PC-3 (cell line): Measurements from ENCODE around the gene ZBTB22. TPM values are rescaled to one million over a fixed set of nuclear protein-coding genes. Genes with fewer than 3 reads are reported as not detected.

Experiments used
- ATAC-seq: fragments of 200-7000 bp; cut with Tn5 transposase; 2 replicates; pipeline ENCODE4 v1.9.1; 2020; ENCODE audit warnings: mild to moderate bottlenecking, moderate library complexity
- BruUV-seq: library from RNA; stranded (reverse); fragments of 400-500 nt; replicated peaks from 2 replicates; lab custom pipeline; 2021; lab: Mats Ljungman, UMichigan
- CTCF ChIA-PET: fragments of 300-600 bp; sonication (Branson Sonifier 250); formaldehyde crosslinking; loops from one replicate; lab custom pipeline; 2022; ENCODE audit warnings: antibody characterized with exemption; lab: Charles Lee
- POLR2A ChIA-PET: fragments of 300-600 bp; sonication (Branson Sonifier 250); formaldehyde crosslinking; loops from one replicate; lab custom pipeline; 2022; ENCODE audit warnings: antibody characterized with exemption; ENCODE audit not compliant: unreplicated experiment; lab: Charles Lee
- DNase-seq: peaks from one replicate; pipeline ENCODE4 v3.0.0-alpha.2; 2015
- H2AFZ ChIP-seq: fragments of 300-600 bp; sonication (generic); 2 replicates; pipeline ENCODE4 v1.6.0; 2016; ENCODE audit warnings: antibody characterized with exemption, low read length
- H3F3A ChIP-seq: fragments of 300-600 bp; sonication (generic); one replicate; pipeline ENCODE4 v1.6.0; 2017; ENCODE audit warnings: antibody characterized with exemption, low read length, control low read depth, mild to moderate bottlenecking; ENCODE audit not compliant: unreplicated experiment
- H3K27ac ChIP-seq: fragments of 300-600 bp; sonication (generic); 2 replicates; pipeline ENCODE4 v1.5.1; 2016; ENCODE audit warnings: mild to moderate bottlenecking, low read length
- H3K27me3 ChIP-seq: fragments of 300-600 bp; sonication (generic); 2 replicates; pipeline ENCODE4 v1.6.1; 2016; ENCODE audit warnings: low read length, mixed read lengths
- H3K36me3 ChIP-seq: fragments of 300-600 bp; sonication (generic); 2 replicates; pipeline ENCODE4 v1.6.1; 2016; ENCODE audit warnings: low read depth, mixed run types, low read length, mixed read lengths
- H3K4me1 ChIP-seq: fragments of 300-600 bp; sonication (generic); 2 replicates; pipeline ENCODE4 v1.5.1; 2016; ENCODE audit warnings: low read length; ENCODE audit not compliant: insufficient read depth
- H3K4me2 ChIP-seq: fragments of 300-600 bp; sonication (generic); 2 replicates; pipeline ENCODE4 v1.6.0; 2016; ENCODE audit warnings: low read length
- H3K4me3 ChIP-seq: fragments of 300-600 bp; sonication (generic); 2 replicates; pipeline ENCODE4 v1.5.1; 2016; ENCODE audit warnings: mild to moderate bottlenecking, low read length, mixed read lengths
- H3K79me2 ChIP-seq: fragments of 300-600 bp; sonication (generic); 2 replicates; pipeline ENCODE4 v1.6.1; 2017; ENCODE audit warnings: low read length, mixed read lengths
- H3K9ac ChIP-seq: fragments of 300-600 bp; sonication (generic); 2 replicates; pipeline ENCODE4 v1.6.0; 2016; ENCODE audit warnings: mild to moderate bottlenecking, low read length
- H3K9me2 ChIP-seq: fragments of 300-600 bp; sonication (generic); replicated peaks from 2 replicates; pipeline ENCODE4 v1.6.1; 2016; ENCODE audit warnings: mixed run types, low read length, mixed read lengths
- H3K9me3 ChIP-seq: fragments of 300-600 bp; sonication (generic); 2 replicates; pipeline ENCODE4 v1.6.1; 2016; ENCODE audit warnings: low read length, mixed read lengths
- H4K20me1 ChIP-seq: fragments of 300-600 bp; sonication (generic); 2 replicates; pipeline ENCODE4 v1.6.1; 2016; ENCODE audit warnings: low read length, mixed read lengths
- CTCF ChIP-seq: fragments of 300-600 bp; sonication (generic); conservative IDR thresholded peaks from 2 replicates; pipeline ENCODE4 v1.5.1; 2017; ENCODE audit warnings: antibody characterized with exemption, low read depth, mild to moderate bottlenecking, low read length
- EZH2 ChIP-seq: fragments of 300-600 bp; sonication (generic); IDR thresholded peaks from one replicate; pipeline ENCODE4 v1.6.1; 2017; ENCODE audit warnings: antibody characterized with exemption, mild to moderate bottlenecking, low read length; ENCODE audit not compliant: unreplicated experiment
- EZH2phosphoT487 ChIP-seq: fragments of 300-600 bp; sonication (generic); IDR thresholded peaks from 2 replicates; pipeline ENCODE4 v1.6.1; 2018; ENCODE audit warnings: mild to moderate bottlenecking, antibody characterized with exemption, low read length, borderline replicate concordance
- intact Hi-C: fragments of 100-400 bp; cut with micrococcal nuclease; formaldehyde crosslinking; loops from 2 replicates; pipeline ENCODE4 v1.9.0; 2023
- total RNA-seq: library from RNA; depleted of rRNA; stranded (reverse); fragments of >200 nt; gene quantifications from 2 replicates; pipeline ENCODE4 v1.2.3, GENCODE V29; 2014

ZBTB22 gene
- total RNA-seq, 1 experiment from 2014 or later = 18.8 TPM

- DNase-seq (no peak), ATAC-seq (peak; percentile 14)
- Histone ChIP-seq H3K4me2 (peak overlapping the region; percentile 98), H3K27ac (no peak overlapping the region; the same call in 1 of the 2 replicates), H3K4me3 (peak overlapping the region; percentile 97), H3K4me1 (peaks cover 17% of the 10 kb centered on the region), H3K79me2 (peaks cover 52% of the 10 kb centered on the region), H3K9ac (peak overlapping the region; percentile 91), H3F3A (no peaks in the 10 kb centered on the region), H4K20me1 (no peaks in the 10 kb centered on the region), H3K36me3 (peaks cover 34% of the 10 kb centered on the region; the same call in 1 of the 2 replicates), H3K9me3 (no peaks in the 10 kb centered on the region), H3K9me2 (no peaks in the 10 kb centered on the region), H3K27me3 (no peaks in the 10 kb centered on the region), H2AFZ (peak overlapping the region; percentile 98)
- CTCF ChIA-PET = no interaction called here
- TF ChIP-seq CTCF (no peak), EZH2 (no peak), EZH2phosphoT487 (no peak)
- TSS peak; percentile 90 for BruUV-seq
- POLR2A ChIA-PET = interaction anchor here (1.1 to 1.5 kb wide), 2 partner anchors 10 to 18 kb away, joined by 4 to 7 read pairs; partner anchors contain the start of genes RPS18 and VPS52
- intact Hi-C loops = loop anchor here (1.0 kb wide), 1 partner anchor 9 kb away; no protein-coding TSS in a partner anchor
Observed at GRCh38 chr6:33289784-33290315, 27.7 kb downstream of the ZBTB22 start.

GRCh38 chr6:33288921-33289783 is 28.4 kb downstream of the ZBTB22 start, which contains the start of the genes PFDN6 and WDR46:
PFDN6 (plus strand) TSS chr6:33289601; CDS start chr6:33289857, 256 bp downstream.
WDR46 (minus strand) TSS chr6:33289239; CDS start chr6:33289170, 69 bp downstream.
- peak within 1 kb of the TSS; percentile 98 for H3K4me2 ChIP-seq
- ChIA-PET CTCF (no interaction called here), POLR2A (interaction anchor here (0.6 to 1.5 kb wide), 4 partner anchors 10 to 317 kb away, joined by 4 to 12 read pairs (median 8); partner anchors contain the start of genes RPS18 and VPS52)
- intact Hi-C loops = loop anchor here (1.0 kb wide), 1 partner anchor 10 kb away; no protein-coding TSS in a partner anchor
- DNase-seq (peak; percentile 88), ATAC-seq (peak; percentile 95)
- BruUV-seq = no TSS peak
- H2AFZ ChIP-seq = peak within 1 kb of the TSS; percentile 98
- H3K9me3 ChIP-seq = no peaks in the 10 kb centered on the region
- TF ChIP-seq CTCF (no peak), EZH2 (no peak), EZH2phosphoT487 (no peak)
- H3K36me3 ChIP-seq = peaks cover 41% of the 10 kb centered on the region
- H3F3A ChIP-seq = no peaks in the 10 kb centered on the region
- H3K79me2 ChIP-seq = peaks cover 52% of the 10 kb centered on the region
- no peaks in the 10 kb centered on the region for H4K20me1 ChIP-seq
- peak within 1 kb of the TSS; percentile 91 for H3K9ac ChIP-seq
- H3K27ac ChIP-seq = peak within 1 kb of the TSS; percentile 6
- peaks cover 17% of the 10 kb centered on the region for H3K4me1 ChIP-seq
- peak within 1 kb of the TSS; percentile 97 for H3K4me3 ChIP-seq
- no peaks in the 10 kb centered on the region for H3K27me3 ChIP-seq
- no peaks in the 10 kb centered on the region for H3K9me2 ChIP-seq
